CD4-positive, CD25-positive, alpha-beta regulatory T cell (primary cell): ENCODE results near the gene PLEKHG4B. TPM values are rescaled to one million over a fixed set of nuclear protein-coding genes. Genes with fewer than 3 reads are reported as not detected.
A peak's percentile ranks its signal among the peaks of the same experiment; 100 is the strongest.

Experiments
- ATAC-seq, 2 donors: fragments of 150-1000 bp; cut with Tn5 transposase; one replicate each; pipeline ENCODE4 v1.10.0; 2021; ENCODE audit warnings: low read depth in 2 of 2, moderate number of reproducible peaks in 2 of 2, moderate library complexity in 1 of 2
- DNase-seq, 3 donors: peaks; one replicate each; pipeline versions ENCODE4 v3.0.0 to v3.0.0-alpha.2; 2012 to 2022; ENCODE audit warnings: mixed read lengths in 1 of 3
- H3K27ac ChIP-seq: one replicate; pipeline ENCODE4 v1.7.0; 2013; ENCODE audit warnings: mild to moderate bottlenecking, low read length; ENCODE audit not compliant: insufficient read depth, poor library complexity, severe bottlenecking
- H3K27me3 ChIP-seq: one replicate; pipeline ENCODE4 v1.7.0; 2013; ENCODE audit warnings: low read length; ENCODE audit not compliant: control insufficient read depth, insufficient read depth
- H3K36me3 ChIP-seq: one replicate; pipeline ENCODE4 v1.7.0; 2013; ENCODE audit warnings: mild to moderate bottlenecking, low read length, moderate library complexity; ENCODE audit not compliant: control insufficient read depth, insufficient read depth
- H3K4me1 ChIP-seq: 2 replicates; pipeline ENCODE4 v1.7.0; 2013; ENCODE audit warnings: mild to moderate bottlenecking, low read length; ENCODE audit not compliant: insufficient read depth, control insufficient read depth, poor library complexity, severe bottlenecking
- H3K4me3 ChIP-seq: one replicate; pipeline ENCODE4 v1.7.0; 2013; ENCODE audit warnings: low read depth, mild to moderate bottlenecking, low read length, moderate library complexity
- H3K9me3 ChIP-seq, 2 experiments: 1 replicate in 1 of 2; 2 replicates in 1 of 2; pipeline ENCODE4 v1.7.0; 2013; ENCODE audit warnings: low read length in 2 of 2, mild to moderate bottlenecking in 1 of 2, moderate library complexity in 1 of 2; ENCODE audit not compliant: control insufficient read depth in 2 of 2
- H3K27ac Mint-ChIP-seq, 3 donors: one replicate each; pipeline ENCODE4 v1.8.0; 2020 to 2022; ENCODE audit warnings: mild to moderate bottlenecking in 3 of 3, mixed read lengths in 3 of 3, moderate library complexity in 2 of 3
- H3K27me3 Mint-ChIP-seq: one replicate; pipeline ENCODE4 v1.8.0; 2022; ENCODE audit warnings: mild to moderate bottlenecking, mixed read lengths
- H3K36me3 Mint-ChIP-seq: one replicate; pipeline ENCODE4 v1.8.0; 2020; ENCODE audit warnings: mixed read lengths
- H3K4me1 Mint-ChIP-seq, 4 donors: one replicate each; pipeline ENCODE4 v1.8.0; 2020 to 2022; ENCODE audit warnings: mixed read lengths in 4 of 4, mild to moderate bottlenecking in 1 of 4
- H3K4me3 Mint-ChIP-seq, 4 donors: one replicate each; pipeline ENCODE4 v1.8.0; 2020 to 2022; ENCODE audit warnings: mild to moderate bottlenecking in 4 of 4, mixed read lengths in 4 of 4, moderate library complexity in 3 of 4
- H3K9me3 Mint-ChIP-seq, 7 donors: one replicate each; pipeline ENCODE4 v1.8.0; 2020 to 2022; ENCODE audit warnings: mixed read lengths in 7 of 7, mild to moderate bottlenecking in 3 of 7, moderate library complexity in 2 of 7
- polyA plus RNA-seq, 4 donors: library from polyadenylated mRNA; unstranded; fragments of 300-500 nt; fragmentation: Illumina TruSeq; gene quantifications; one replicate each; pipeline ENCODE4 v1.2.3, GENCODE V29; 2021
- total RNA-seq: library from RNA; stranded (reverse); gene quantifications from one replicate; pipeline ENCODE4 v1.2.3, GENCODE V29; 2022

PLEKHG4B gene
- total and polyA plus RNA-seq, 5 donors from 2014 or later: not detected

DNA sequence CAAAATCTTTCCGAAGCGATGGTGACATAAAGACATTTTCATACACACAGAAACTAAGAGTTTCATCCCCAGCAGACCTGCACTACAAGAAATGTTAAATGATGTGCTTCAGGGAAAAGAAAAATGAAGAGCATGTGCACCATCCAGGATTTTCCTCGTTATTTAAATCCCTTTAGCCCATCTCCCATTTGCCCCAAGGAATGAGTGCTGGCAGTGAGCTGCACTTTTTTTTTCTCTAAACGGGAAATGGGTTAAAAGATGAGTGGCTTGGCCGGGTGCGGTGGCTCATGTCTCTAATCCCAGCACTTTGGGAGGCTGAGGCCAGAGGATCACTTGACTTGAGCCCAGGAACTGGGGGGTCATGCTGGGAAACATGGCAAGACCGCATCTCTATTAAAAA, 92.5 kb downstream of the PLEKHG4B start:
- Histone ChIP-seq H3K27ac (no peak overlapping the region), H3K4me1 (peaks cover 9% of the 10 kb centered on the region), H3K36me3 (no peaks in the 10 kb centered on the region), H3K4me3 (no peak overlapping the region), H3K9me3 (no peaks in the 10 kb centered on the region), H3K27me3 (no peaks in the 10 kb centered on the region)
- Mint-ChIP-seq H3K27ac (no peak overlapping the region), H3K4me1 (peaks cover 0 to 8% (median 5%) of the 10 kb centered on the region in 4 donors), H3K36me3 (no peaks in the 10 kb centered on the region), H3K27me3 (peaks cover 5% of the 10 kb centered on the region), H3K9me3 (no peaks in the 10 kb centered on the region), H3K4me3 (no peak overlapping the region)
- no peak for DNase-seq
- no peak for ATAC-seq

DNA sequence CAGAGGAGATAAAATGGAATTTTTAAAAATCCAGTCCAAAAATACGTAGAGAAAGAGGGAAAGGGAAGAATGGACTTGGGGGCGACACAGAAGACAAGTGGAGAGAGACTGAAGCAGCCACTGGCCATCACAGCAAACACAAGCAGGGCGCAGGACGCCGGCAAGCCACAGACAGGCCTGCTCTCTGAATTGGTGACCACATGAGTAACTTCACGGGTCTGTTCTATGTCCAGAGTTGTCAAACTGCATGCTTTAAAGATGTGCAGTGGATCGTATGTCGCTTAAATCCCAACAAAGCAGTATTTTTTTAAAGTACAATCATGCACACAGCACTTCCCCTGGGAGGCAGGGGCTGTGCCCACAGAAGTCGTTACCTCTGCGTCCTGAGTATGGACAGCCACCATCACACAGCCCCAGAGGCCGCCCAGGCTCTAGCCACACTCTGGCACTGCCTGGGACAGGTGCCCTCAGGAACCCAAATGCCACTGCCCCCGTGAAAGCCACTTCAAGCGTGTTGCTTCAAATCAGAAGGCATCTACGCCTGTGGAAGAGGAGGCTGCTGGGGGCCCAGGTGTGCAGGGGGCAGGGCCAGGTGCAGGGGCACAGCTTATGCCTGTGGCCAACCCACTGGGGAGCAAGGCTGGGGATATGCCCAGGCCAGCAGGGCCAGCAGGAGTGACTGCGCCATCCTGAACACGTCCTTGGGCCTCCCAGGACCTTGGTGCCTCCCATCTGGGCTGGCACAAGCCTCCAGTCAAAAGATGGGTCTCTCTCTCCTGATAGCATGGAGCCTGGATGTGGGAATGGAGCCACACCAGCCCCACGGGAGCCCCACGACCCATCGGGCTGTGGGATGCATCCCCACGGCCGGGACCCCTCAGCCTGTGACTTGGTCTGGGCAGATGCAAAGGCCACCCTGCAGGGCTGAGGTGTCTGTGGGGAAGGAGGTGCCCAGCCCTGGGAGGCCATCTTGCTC, 93.4 kb downstream of the PLEKHG4B start:
- peaks cover 5% of the 10 kb centered on the region for H3K27me3 Mint-ChIP-seq
- H3K4me1 Mint-ChIP-seq: peaks cover 0 to 8% (median 5%) of the 10 kb centered on the region in 4 donors
- no peak overlapping the region for H3K4me3 ChIP-seq
- no peaks in the 10 kb centered on the region for H3K9me3 ChIP-seq
- no peak overlapping the region for H3K27ac Mint-ChIP-seq
- H3K27me3 ChIP-seq: no peaks in the 10 kb centered on the region
- no peaks in the 10 kb centered on the region for H3K36me3 Mint-ChIP-seq
- no peaks in the 10 kb centered on the region for H3K9me3 Mint-ChIP-seq
- H3K36me3 ChIP-seq: no peaks in the 10 kb centered on the region
- DNase-seq (no peak), ATAC-seq (no peak)
- H3K4me1 ChIP-seq: peaks cover 9% of the 10 kb centered on the region
- no peak overlapping the region for H3K27ac ChIP-seq
- H3K4me3 Mint-ChIP-seq: no peak overlapping the region

DNA sequence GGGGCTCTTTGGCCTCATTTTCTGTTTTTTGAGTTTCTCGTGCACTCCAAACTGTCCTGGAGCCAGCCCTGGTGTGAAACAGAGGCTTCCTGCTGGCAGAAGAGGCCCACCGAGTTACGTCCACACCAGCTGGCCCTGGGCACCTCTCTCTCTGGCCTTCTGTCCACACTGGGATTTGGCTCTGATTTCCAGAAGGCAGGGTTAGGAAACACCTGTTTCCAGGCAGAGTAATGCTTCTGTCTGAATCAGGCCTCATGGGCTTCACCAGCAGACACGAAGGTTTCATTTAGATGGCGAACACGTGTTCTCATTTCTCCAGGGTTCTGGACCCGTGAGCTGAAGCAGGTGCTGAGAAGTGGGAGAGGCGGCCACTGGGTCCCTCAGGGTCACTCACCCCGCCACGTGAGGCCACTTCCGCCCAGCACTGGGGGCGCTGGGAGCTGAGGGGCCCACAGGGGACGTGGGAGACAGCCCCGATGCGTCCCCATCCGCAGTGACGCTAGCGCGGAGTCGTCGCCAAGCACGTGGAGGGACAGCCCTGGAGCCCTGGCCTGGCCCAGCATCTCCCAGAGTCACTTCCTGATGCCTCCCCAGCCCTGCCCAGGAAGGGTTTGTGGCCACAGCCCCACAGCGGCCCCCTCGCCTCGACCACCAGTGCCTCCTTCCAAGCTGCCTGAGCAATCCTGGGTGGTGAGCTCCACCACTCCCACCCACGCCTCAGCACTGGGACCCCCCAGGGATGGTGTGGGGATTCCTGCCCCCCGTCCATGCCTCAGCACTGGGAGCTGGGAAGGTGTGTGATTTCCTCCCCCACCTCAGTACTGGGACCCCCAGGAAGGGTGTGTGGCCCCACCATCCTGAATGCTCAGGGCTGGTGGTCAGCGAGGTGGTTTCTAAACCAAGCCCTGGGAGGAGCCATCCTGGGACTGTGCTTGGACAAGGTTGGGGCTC, 94.4 kb downstream of the PLEKHG4B start:
- H3K9me3 ChIP-seq: no peaks in the 10 kb centered on the region
- DNase-seq (no peak), ATAC-seq (no peak)
- Mint-ChIP-seq H3K36me3 (no peaks in the 10 kb centered on the region), H3K4me3 (no peak overlapping the region), H3K9me3 (no peaks in the 10 kb centered on the region), H3K27me3 (no peaks in the 10 kb centered on the region), H3K4me1 (peaks cover 0 to 8% (median 5%) of the 10 kb centered on the region in 4 donors), H3K27ac (no peak overlapping the region)
- no peak overlapping the region for H3K27ac ChIP-seq
- peaks cover 9% of the 10 kb centered on the region for H3K4me1 ChIP-seq
- no peaks in the 10 kb centered on the region for H3K36me3 ChIP-seq
- H3K27me3 ChIP-seq: no peaks in the 10 kb centered on the region
- no peak overlapping the region for H3K4me3 ChIP-seq

DNA sequence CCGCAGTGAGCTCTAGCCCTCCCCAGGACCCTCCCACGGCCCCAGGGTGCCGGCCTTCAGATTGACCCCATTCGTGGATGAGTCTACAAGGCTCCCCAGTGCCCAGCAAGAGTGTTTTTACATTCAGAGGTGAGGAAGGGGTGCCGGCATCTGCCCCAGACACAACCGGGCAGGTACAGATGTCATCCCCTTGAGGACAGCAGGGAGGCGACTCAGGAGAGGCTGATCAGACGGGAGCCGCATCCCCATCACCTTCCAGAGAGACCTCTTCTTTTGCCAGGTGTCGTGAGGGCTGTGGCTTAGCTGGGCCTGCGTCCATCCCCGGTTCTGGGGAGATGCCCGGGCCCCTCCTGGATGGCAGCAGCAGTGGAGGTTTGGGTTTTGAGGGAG, 95.1 kb downstream of the PLEKHG4B start:
- no peaks in the 10 kb centered on the region for H3K27me3 Mint-ChIP-seq
- no peak overlapping the region for H3K4me3 Mint-ChIP-seq
- DNase-seq (no peak), ATAC-seq (no peak)
- no peak overlapping the region for H3K27ac ChIP-seq
- H3K9me3 Mint-ChIP-seq: no peaks in the 10 kb centered on the region
- H3K4me1 Mint-ChIP-seq: peaks cover 0 to 8% (median 5%) of the 10 kb centered on the region in 4 donors
- no peak overlapping the region for H3K27ac Mint-ChIP-seq
- H3K27me3 ChIP-seq: no peaks in the 10 kb centered on the region
- H3K36me3 ChIP-seq: no peaks in the 10 kb centered on the region
- no peaks in the 10 kb centered on the region for H3K9me3 ChIP-seq
- H3K4me3 ChIP-seq: no peak overlapping the region
- peaks cover 9% of the 10 kb centered on the region for H3K4me1 ChIP-seq
- no peaks in the 10 kb centered on the region for H3K36me3 Mint-ChIP-seq

GRCh38 chr5:187617-188451, 95.9 kb downstream of the PLEKHG4B start:
- H3K4me1 Mint-ChIP-seq: peaks cover 0 to 8% (median 5%) of the 10 kb centered on the region in 4 donors
- H3K4me1 ChIP-seq: peaks cover 9% of the 10 kb centered on the region
- H3K9me3 ChIP-seq: no peaks in the 10 kb centered on the region
- H3K36me3 ChIP-seq: no peaks in the 10 kb centered on the region
- no peaks in the 10 kb centered on the region for H3K27me3 Mint-ChIP-seq
- H3K27ac ChIP-seq: no peak overlapping the region
- H3K4me3 ChIP-seq: peak overlapping the region; percentile 53
- H3K36me3 Mint-ChIP-seq: no peaks in the 10 kb centered on the region
- no peak overlapping the region for H3K4me3 Mint-ChIP-seq
- no peak for ATAC-seq
- DNase-seq: no peak
- no peaks in the 10 kb centered on the region for H3K27me3 ChIP-seq
- no peaks in the 10 kb centered on the region for H3K9me3 Mint-ChIP-seq
- H3K27ac Mint-ChIP-seq: peak overlapping the region in 1 of 3 donors; percentile 74

DNA sequence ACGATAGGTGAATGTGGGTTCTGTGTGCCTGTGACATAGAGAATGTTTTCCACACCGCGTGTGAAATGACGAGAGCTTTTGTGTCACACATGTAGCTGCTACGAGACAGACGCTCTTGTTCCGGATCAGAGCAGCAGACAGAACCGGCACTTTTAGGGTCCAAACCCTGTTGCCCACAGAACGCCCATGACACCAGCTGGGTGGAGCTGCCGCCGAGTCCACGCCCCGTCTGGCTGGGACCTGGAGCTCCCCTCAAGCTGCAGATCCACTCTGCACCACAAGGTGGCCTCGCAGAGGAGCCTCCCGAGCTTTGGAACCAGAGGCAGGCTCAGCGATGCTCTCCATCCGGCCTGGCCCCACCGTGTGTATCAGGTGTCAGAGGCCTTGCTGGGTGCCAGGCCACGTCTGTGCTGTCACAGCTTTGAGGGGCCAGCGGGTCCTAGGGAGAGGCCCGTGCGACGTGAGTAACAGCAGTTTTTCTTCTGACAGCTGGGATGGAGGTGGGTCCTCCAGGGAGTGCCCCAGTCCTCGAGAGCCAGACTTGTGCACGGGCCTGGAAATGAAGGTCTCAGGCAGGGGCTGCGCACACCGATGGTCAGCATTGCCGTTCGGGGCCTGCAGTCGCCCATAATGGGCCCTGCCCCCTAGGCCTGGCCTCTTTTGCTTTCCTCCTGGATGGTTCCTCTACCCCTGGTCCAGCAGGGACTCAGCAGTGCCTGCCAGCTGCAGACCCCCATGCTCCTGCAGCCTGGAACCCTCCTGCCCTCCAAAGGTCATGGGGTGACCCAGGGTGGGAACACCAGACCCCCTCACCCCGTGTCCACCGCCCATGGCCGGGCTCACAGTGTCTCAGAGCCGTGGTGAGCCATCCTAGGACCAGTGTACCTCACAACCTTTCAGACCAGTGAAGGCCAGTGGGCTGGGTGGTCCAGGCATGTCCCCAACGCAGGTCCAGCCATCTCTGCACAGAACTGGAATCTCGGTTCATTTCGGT, 96.8 kb downstream of the PLEKHG4B start:
- DNase-seq (peak; percentile 70 to 88 (median 81)), ATAC-seq (peak; percentile 93 to 94)
- no peaks in the 10 kb centered on the region for H3K27me3 Mint-ChIP-seq
- peaks cover 0 to 8% (median 5%) of the 10 kb centered on the region in 4 donors for H3K4me1 Mint-ChIP-seq
- H3K4me1 ChIP-seq: peaks cover 9% of the 10 kb centered on the region
- H3K36me3 Mint-ChIP-seq: no peaks in the 10 kb centered on the region
- H3K27me3 ChIP-seq: no peaks in the 10 kb centered on the region
- H3K4me3 Mint-ChIP-seq: peak overlapping the region in 2 of 4 donors; percentile 36 to 60
- no peaks in the 10 kb centered on the region for H3K36me3 ChIP-seq
- H3K9me3 Mint-ChIP-seq: no peaks in the 10 kb centered on the region
- no peaks in the 10 kb centered on the region for H3K9me3 ChIP-seq
- no peak overlapping the region for H3K27ac ChIP-seq
- H3K4me3 ChIP-seq: peak overlapping the region; percentile 53
- H3K27ac Mint-ChIP-seq: peak overlapping the region in 1 of 3 donors; percentile 74
